Colonic mucosa (tissue), 4 donors: ENCODE results near the gene DIP2C. TPM values are rescaled to one million over a fixed set of nuclear protein-coding genes. Genes with fewer than 3 reads are reported as not detected.

Experiments
- DNase-seq: peaks from one replicate; pipeline ENCODE4 v3.0.0-alpha.2; 2020
- H3K27ac ChIP-seq: fragments of 200-600 bp; one replicate; pipeline ENCODE4 v1.8.0; 2021
- H3K27me3 ChIP-seq: fragments of 200-600 bp; one replicate; pipeline ENCODE4 v1.8.0; 2021
- H3K36me3 ChIP-seq: fragments of 200-600 bp; one replicate; pipeline ENCODE4 v1.8.0; 2021
- H3K4me1 ChIP-seq: fragments of 200-600 bp; one replicate; pipeline ENCODE4 v1.8.0; 2021; ENCODE audit warnings: mild to moderate bottlenecking
- H3K4me3 ChIP-seq: fragments of 200-600 bp; one replicate; pipeline ENCODE4 v1.8.0; 2021
- H3K9ac ChIP-seq, 2 donors: one replicate each; pipeline ENCODE4 v1.7.0; 2013; ENCODE audit warnings: control low read depth in 2 of 2, low read depth in 2 of 2, low read length in 2 of 2
- H3K9me3 ChIP-seq: fragments of 200-600 bp; one replicate; pipeline ENCODE4 v1.8.0; 2021
- CTCF ChIP-seq: fragments of 200-600 bp; IDR thresholded peaks from one replicate; pipeline ENCODE4 v1.8.0; 2022; ENCODE audit warnings: antibody characterized with exemption, mild to moderate bottlenecking
- intact Hi-C: fragments of 100-400 bp; cut with DNase I; formaldehyde crosslinking; loops from one replicate; pipeline ENCODE4 v1.14.1; 2022
- total RNA-seq, 2 donors: library from RNA; stranded (reverse); fragmentation: NEBNext Ultra II Directional in 1 of 2; extraction: Animal tissue kit (Norgen Biotek cat#: 25700) in 1 of 2; gene quantifications; one replicate each; pipeline ENCODE4 v1.2.1, GENCODE V29; 2021
- donor health status: healthy.
- donor health status: DM: no; HTN: no; CAD: no.
- donor health status: DM: no; HTN: no; CAD: no.

DIP2C gene
- total RNA-seq, 2 donors from 2014 or later = 7.6 to 11.2 TPM

- Histone ChIP-seq H3K27ac (no peak overlapping the region), H3K9me3 (no peaks in the 10 kb centered on the region), H3K9ac (no peak overlapping the region), H3K36me3 (no peaks in the 10 kb centered on the region), H3K27me3 (no peaks in the 10 kb centered on the region), H3K4me1 (no peaks in the 10 kb centered on the region), H3K4me3 (no peak overlapping the region)
- no peak for DNase-seq
- intact Hi-C loops = no loop called here
- TF ChIP-seq CTCF = no peak
Measured at GRCh38 chr10:576130-576465, 113.4 kb downstream of the DIP2C start.

GRCh38 chr10:575402-576129 is 113.9 kb downstream of the DIP2C start:
- DNase-seq = no peak
- Histone ChIP-seq H3K9me3 (no peaks in the 10 kb centered on the region), H3K36me3 (no peaks in the 10 kb centered on the region), H3K4me1 (no peaks in the 10 kb centered on the region), H3K27me3 (no peaks in the 10 kb centered on the region), H3K9ac (no peak overlapping the region), H3K4me3 (no peak overlapping the region), H3K27ac (no peak overlapping the region)
- intact Hi-C loops = no loop called here
- no peak for TF ChIP-seq CTCF

- intact Hi-C loops = no loop called here
- DNase-seq = no peak
- Histone ChIP-seq H3K4me3 (no peak overlapping the region), H3K27ac (no peak overlapping the region), H3K36me3 (no peaks in the 10 kb centered on the region), H3K9me3 (no peaks in the 10 kb centered on the region), H3K9ac (no peak overlapping the region), H3K4me1 (no peaks in the 10 kb centered on the region), H3K27me3 (no peaks in the 10 kb centered on the region)
- TF ChIP-seq CTCF = no peak
Measured at GRCh38 chr10:572696-573095, 116.8 kb downstream of the DIP2C start.

- intact Hi-C loops = no loop called here
- no peak overlapping the region for H3K27ac ChIP-seq
- H3K27me3 ChIP-seq = no peaks in the 10 kb centered on the region
- no peak for DNase-seq
- H3K4me3 ChIP-seq = no peak overlapping the region
- H3K9ac ChIP-seq = no peak overlapping the region
- H3K9me3 ChIP-seq = no peaks in the 10 kb centered on the region
- no peak for TF ChIP-seq CTCF
- H3K4me1 ChIP-seq = no peaks in the 10 kb centered on the region
- no peaks in the 10 kb centered on the region for H3K36me3 ChIP-seq
Measured at GRCh38 chr10:571688-572451, 117.6 kb downstream of the DIP2C start.

GRCh38 chr10:571166-571565 is 118.3 kb downstream of the DIP2C start:
- no peak overlapping the region for H3K4me3 ChIP-seq
- no peaks in the 10 kb centered on the region for H3K9me3 ChIP-seq
- no peaks in the 10 kb centered on the region for H3K27me3 ChIP-seq
- DNase-seq = no peak
- TF ChIP-seq CTCF = no peak
- H3K4me1 ChIP-seq = no peaks in the 10 kb centered on the region
- intact Hi-C loops = no loop called here
- no peaks in the 10 kb centered on the region for H3K36me3 ChIP-seq
- no peak overlapping the region for H3K27ac ChIP-seq
- H3K9ac ChIP-seq = no peak overlapping the region
